Esophagus muscularis mucosa (tissue), 4 donors: ENCODE results near the gene PIP5KL1.

Experiments used
- EP300 ChIP-seq: sonication (generic); formaldehyde crosslinking; IDR thresholded peaks from one replicate; pipeline ENCODE4 v1.6.1; 2017; ENCODE audit warnings: antibody characterized with exemption
- POLR2A ChIP-seq: fragments of 450-650 bp; IDR thresholded peaks from one replicate; pipeline ENCODE4 v1.6.1; 2017; ENCODE audit warnings: antibody characterized with exemption, moderate library complexity, mild to moderate bottlenecking, low read depth
- POLR2AphosphoS5 ChIP-seq, 2 donors: sonication (generic); formaldehyde crosslinking; IDR thresholded peaks; one replicate each; pipeline ENCODE4 v1.6.1; 2017; ENCODE audit warnings: antibody characterized with exemption in 2 of 2
- TF ChIP-seq, protein P1 (sequence below), 3 experiments: fragments of 200-600 bp in 2 of 3; fragments of 450-650 bp in 1 of 3; sonication (generic) in 2 of 3; IDR thresholded peaks; one replicate each; pipeline ENCODE4 v1.5.1; 2017 to 2019; ENCODE audit warnings: antibody characterized with exemption in 3 of 3, mild to moderate bottlenecking in 2 of 3, moderate library complexity in 1 of 3

- TF ChIP-seq POLR2AphosphoS5 (IDR thresholded peaks at IDR 0.05) = no peak
- no peak for TF ChIP-seq POLR2A
- TF ChIP-seq, protein P1, sequence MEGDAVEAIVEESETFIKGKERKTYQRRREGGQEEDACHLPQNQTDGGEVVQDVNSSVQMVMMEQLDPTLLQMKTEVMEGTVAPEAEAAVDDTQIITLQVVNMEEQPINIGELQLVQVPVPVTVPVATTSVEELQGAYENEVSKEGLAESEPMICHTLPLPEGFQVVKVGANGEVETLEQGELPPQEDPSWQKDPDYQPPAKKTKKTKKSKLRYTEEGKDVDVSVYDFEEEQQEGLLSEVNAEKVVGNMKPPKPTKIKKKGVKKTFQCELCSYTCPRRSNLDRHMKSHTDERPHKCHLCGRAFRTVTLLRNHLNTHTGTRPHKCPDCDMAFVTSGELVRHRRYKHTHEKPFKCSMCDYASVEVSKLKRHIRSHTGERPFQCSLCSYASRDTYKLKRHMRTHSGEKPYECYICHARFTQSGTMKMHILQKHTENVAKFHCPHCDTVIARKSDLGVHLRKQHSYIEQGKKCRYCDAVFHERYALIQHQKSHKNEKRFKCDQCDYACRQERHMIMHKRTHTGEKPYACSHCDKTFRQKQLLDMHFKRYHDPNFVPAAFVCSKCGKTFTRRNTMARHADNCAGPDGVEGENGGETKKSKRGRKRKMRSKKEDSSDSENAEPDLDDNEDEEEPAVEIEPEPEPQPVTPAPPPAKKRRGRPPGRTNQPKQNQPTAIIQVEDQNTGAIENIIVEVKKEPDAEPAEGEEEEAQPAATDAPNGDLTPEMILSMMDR (IDR thresholded peaks at IDR 0.05) = no peak
- TF ChIP-seq EP300 = no peak
These were observed 45.9 kb upstream of the PIP5KL1 start for GRCh38 chr9:127976498-127976897.
